GM04503 (cell line): Measurements from ENCODE around the gene SMIM24.
"Not testable (repeated sequence)": the region's sequence is repeated elsewhere in the genome, so short reads cannot be mapped to it uniquely, and the experiment has no call there.

Experiments
- DNase-seq: peaks from one replicate; pipeline ENCODE4 v3.0.0-alpha.2; 2012; ENCODE audit warnings: low read depth

SMIM24 gene

GRCh38 chr19:3514930-3515329, 34.6 kb upstream of the SMIM24 start:
- no peak for DNase-seq

DNA sequence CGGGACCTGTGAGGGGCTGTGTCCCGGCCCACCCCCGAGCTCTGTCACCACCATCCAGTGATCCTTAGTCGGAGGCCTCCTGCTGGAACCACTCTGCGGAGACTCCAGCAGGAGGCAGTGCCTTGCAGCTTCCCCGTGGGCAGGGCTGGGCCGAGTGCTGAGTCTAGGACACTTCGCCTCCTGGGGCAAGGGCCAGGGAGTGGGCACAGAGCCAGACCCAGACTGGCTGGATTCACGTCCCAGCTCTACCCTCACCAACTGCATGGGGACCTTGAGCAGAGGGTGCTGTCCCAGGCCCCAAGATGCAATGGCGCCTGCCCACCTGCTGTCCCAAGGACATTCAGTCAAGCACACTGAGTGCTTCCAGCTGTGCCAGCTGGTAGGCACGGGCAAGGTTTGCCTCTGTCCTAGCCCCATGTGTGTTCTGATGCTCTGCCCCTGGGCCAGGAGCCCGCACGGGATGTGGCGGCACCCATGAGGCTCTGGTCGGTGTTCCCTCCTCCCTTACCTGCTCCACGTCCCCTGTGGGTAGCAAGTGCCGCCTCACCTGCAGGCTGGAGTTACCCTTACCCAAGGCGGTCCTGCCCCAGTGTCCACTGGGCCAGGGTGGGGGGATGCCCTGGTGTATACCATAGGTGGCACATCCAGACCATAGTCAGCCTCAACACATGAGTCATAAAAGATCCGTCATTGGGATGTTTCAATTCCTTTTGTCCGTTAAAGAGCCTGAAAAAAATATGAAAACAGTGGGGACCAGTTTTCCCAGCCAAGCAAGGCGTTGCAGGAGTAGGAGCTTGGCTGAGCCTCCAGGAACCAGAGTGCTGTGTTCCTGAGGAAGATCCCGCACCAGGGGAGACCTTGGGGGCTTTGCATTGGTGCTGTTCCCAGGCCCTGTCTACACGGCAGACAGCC, 33.2 kb upstream of the SMIM24 start:
- no peak for DNase-seq

GRCh38 chr19:3512562-3513228, 32.4 kb upstream of the SMIM24 start:
- no peak for DNase-seq

GRCh38 chr19:3511506-3512251, 31.4 kb upstream of the SMIM24 start:
- no peak for DNase-seq

DNA sequence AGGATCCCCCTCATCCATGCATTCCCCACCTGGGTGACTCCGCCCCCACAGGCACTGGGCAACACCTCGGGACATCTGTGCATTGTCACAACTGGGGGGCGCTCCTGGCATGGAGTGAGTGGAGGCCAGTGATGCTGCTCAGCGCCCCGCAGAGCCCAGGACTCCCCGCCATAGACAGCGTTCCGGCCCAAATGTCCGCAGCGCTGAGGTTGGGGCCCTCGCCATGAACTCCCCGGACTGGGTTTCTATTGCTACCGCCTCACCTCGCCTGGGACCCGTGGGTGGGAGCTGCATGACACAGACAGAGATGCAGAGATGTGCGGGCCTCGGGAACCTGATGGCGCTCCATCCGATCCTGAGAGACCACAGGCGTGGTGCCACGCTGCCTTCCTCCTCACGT, 30.4 kb upstream of the SMIM24 start:
- no peak for DNase-seq

DNA sequence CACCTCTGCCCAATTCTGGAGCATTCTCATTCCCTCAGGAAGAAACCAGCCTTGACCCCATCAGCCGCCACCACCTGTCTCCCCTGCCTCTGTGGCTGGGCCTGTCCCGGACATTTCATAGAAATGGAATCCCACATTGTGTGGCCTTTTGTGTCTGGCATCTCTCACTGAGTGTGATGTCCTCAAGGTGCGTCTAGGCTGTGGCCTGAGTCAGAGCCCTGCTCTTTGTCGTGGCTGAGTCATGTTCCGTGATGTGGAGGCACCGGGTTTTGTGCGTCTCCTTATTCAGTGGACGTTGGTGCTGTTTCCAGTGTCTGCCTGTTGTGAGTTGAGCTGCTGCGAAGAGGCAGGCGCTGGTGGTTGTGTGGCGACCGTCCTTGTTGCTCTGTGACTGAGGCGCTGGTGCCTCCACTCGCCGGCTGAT, 29.3 kb upstream of the SMIM24 start:
- DNase-seq = no peak

- no peak for DNase-seq
These were observed 28.6 kb upstream of the SMIM24 start for GRCh38 chr19:3508771-3509535.

DNA sequence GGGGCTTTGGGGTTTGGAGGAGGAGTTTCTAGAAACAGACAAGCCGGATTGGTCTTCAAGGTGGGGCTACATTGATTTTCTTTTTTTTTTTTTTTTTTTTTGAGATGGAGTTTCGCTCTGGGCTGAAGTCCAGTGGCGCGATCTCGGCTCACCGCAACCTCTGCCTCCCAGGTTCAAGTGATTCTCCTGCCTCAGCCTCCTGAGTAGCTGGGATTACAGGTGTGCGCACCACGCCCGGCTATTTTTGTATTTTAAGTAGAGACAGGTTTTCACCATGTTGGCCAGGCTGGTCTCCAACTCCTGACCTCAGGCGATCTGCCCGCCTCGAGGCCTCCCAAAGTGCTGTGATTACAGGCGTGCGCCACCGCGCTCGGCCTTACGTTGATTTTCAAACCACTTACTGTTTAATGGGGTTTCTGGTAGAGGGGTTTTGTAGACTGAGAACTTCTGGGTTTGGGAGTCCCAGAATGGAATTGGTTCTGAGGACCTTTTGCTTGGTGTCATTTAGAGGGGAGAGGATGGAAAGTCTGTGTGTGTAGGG, 27.9 kb upstream of the SMIM24 start:
- not testable (repeated sequence) for DNase-seq

- DNase-seq = no peak
These were observed 27.2 kb upstream of the SMIM24 start for GRCh38 chr19:3507371-3508120.

DNA sequence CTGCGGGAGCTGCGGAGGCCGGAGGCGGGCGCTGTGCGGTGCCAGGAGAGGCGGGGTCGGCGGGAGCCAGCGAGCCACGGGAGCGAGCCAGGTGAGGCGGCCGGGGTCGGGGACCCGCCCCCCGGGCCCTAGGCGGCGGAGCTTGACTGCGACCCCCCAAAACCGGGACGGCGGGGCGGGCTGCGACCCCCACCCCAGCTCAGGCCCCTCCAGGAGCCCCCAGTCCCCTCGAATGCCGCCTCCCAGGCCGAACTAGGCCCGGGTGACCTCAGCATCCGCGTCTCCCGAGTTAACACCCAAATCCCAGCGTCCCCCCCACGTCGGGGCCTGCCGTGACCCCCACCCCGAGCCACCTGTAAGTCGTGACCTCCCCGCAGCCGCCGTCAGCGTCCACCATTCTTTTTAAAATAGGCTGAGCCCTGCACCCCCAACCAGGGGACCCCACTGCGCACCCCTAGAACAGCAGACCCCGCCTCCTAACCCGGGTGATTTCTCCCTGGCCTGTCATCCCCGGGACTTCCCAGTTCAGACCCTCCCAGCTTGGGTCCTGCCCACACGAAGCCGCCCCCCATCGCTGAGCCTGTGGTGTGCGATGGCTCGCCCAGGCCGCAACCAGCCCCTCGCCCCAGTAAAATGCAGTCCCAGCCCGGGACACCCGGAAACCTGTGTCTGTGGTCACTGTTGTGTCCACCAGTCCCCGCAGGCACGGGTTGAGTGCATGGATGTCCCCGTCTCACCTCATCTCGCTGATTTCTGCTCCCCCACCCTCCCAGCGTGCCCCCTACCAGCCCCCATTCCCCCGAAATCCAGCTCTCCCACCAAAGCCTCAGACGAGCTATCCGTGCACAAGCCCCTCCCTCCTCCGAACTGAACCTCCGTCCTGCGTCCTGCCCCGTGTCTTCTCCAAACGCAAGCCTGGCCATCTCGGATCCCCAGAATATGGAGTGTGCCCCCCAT, 26.3 kb upstream of the SMIM24 start:
- no peak for DNase-seq

GRCh38 chr19:3505598-3506383, 25.5 kb upstream of the SMIM24 start, which contains the start of gene FZR1:
Gene FZR1 (plus strand): TSS chr19:3506311. CDS start chr19:3522990, 16,679 bp downstream.
- DNase-seq = peak; percentile 88

GRCh38 chr19:3504735-3505134, 24.4 kb upstream of the SMIM24 start:
- no peak for DNase-seq

- no peak for DNase-seq
These were observed 22.8 kb upstream of the SMIM24 start for GRCh38 chr19:3503036-3503572.

DNA sequence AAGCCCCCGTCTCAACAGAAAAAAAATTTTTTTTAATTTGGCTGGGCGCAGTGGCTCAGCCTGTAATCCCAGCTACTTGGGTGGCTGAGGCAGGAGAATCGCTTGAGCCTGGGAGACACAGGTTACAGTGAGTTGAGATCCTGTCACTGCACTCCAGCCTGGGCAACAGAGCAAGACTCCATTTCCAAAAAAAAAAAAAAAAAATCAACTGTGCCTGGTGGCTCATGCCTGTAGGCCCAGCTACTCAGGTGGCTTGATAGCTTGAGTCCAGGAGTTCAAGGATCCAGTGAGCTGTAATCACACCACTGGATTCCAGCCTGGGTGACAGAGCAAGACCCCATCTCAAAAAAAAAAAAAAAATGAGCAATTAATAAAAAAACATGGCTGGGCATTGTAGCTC, 21.5 kb upstream of the SMIM24 start:
- DNase-seq = no peak

DNA sequence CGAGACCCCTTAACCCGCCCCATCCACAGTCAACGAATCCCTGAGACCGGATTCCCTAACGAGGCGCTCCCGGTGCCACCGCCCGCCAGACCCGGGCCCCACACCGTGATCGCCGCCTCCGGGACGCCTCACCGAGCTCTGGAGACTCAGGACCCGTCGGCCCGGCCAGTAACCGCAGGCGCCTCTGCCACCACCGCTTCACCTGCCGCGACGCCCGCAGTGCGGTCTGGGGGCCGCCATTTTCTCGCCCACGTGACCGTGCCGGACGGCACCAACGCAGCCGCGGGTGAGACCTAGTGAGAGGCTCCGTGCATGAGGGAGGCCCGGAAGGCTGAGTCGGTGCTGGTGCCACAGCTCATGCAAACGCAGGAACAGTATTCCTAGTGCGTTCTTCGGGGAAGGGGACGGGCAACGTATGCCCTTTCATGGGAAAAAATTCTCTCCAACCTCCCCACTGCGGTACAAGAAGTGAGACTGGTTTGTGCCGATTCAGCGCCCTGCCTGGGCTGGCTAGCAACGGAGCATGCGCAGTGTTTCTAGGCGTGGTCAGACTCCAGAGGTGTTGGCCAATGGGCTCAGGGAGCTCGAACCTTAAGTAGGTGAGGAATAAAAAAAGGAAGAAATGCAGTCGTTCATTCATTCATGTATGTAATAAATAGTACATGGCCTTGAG, 20.2 kb upstream of the SMIM24 start, which contains the start of gene DOHH:
TSS of gene DOHH (minus strand) at position 246 of the 673 bp plus-strand sequence. CDS start 3,860 bp downstream, outside the sequence.
- peak; percentile 73 for DNase-seq

DNA sequence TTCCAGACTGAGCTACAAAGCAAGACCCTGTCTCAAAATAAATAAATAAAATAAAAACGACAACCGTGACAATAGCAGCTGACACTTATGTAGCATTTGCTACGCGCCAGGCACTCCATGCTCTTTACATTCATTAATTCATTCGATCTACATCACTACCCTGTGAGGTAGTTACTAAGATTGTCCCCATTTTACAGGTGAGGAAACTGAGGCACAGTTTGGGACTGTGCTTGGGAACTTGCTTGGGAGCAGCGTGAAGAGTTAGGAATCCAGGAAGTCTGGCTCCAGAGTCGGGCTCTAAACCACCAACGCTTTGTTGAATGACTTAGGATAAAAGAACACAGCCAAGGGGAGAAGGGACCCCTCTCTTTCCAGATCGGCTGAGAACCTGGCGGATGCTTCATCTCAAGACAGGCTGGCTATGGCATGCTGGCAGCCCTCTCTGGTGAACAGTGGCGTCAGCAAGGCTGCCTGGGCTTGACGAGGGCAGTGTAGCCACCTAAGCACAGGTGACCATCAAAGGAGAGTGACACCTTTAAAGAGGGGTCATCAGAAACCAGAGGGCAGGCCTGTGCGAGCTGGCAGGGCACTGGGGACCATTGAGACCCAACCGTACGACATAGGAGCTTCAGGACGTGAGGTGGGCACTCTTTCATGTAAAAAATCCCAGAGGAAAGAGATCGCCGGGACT, 19.6 kb upstream of the SMIM24 start:
- DNase-seq = no peak
